GM19043 (cell line): ENCODE results near the gene KIF3C.
"Not testable (repeated sequence)": the region's sequence is repeated elsewhere in the genome, so short reads cannot be mapped to it uniquely, and the experiment has no call there.

Experiments used
- ATAC-seq: cut with Tn5 transposase; IDR thresholded peaks from one replicate; pipeline ENCODE4 v1.9.1; 2021; ENCODE audit warnings: low read depth; ENCODE audit not compliant: unreplicated experiment

KIF3C gene

GRCh38 chr2:26000561-26001082 is 18.3 kb upstream of the KIF3C start:
- ATAC-seq = no peak

GRCh38 chr2:25999406-25999805 is 17.1 kb upstream of the KIF3C start:
- not testable (repeated sequence) for ATAC-seq

GRCh38 chr2:25998816-25999383 is 16.6 kb upstream of the KIF3C start:
- not testable (repeated sequence) for ATAC-seq

GRCh38 chr2:25996844-25997243 is 14.5 kb upstream of the KIF3C start:
- no peak for ATAC-seq

GRCh38 chr2:25994509-25994908 is 12.2 kb upstream of the KIF3C start:
- no peak for ATAC-seq

- ATAC-seq = no peak
Observed at GRCh38 chr2:25993049-25993448, 10.8 kb upstream of the KIF3C start.

GRCh38 chr2:25992556-25992955 is 10.3 kb upstream of the KIF3C start:
- no peak for ATAC-seq

GRCh38 chr2:25991965-25992364 is 9.7 kb upstream of the KIF3C start:
- ATAC-seq = no peak

- no peak for ATAC-seq
Observed at GRCh38 chr2:25989154-25989553, 6.9 kb upstream of the KIF3C start.

- no peak for ATAC-seq
Observed at GRCh38 chr2:25988134-25988533, 5.8 kb upstream of the KIF3C start.

GRCh38 chr2:25983735-25984134 is 1.4 kb upstream of the KIF3C start:
- no peak for ATAC-seq

- no peak for ATAC-seq
Observed at GRCh38 chr2:25982968-25983280, 627 bp upstream of the KIF3C start.

GRCh38 chr2:25981596-25982272 is 563 bp downstream of the KIF3C start:
- ATAC-seq = no peak

- no peak for ATAC-seq
Observed at GRCh38 chr2:25980951-25981350, 1.3 kb downstream of the KIF3C start.

GRCh38 chr2:25980076-25980887 is 2.0 kb downstream of the KIF3C start:
- ATAC-seq = no peak

GRCh38 chr2:25979001-25979400 is 3.3 kb downstream of the KIF3C start:
- no peak for ATAC-seq

GRCh38 chr2:25977768-25978167 is 4.5 kb downstream of the KIF3C start:
- ATAC-seq = no peak

GRCh38 chr2:25976983-25977741 is 5.1 kb downstream of the KIF3C start:
- ATAC-seq = no peak

- ATAC-seq = no peak
Observed at GRCh38 chr2:25972049-25972823, 10.1 kb downstream of the KIF3C start.

- no peak for ATAC-seq
Observed at GRCh38 chr2:25971596-25971995, 10.7 kb downstream of the KIF3C start.
